Gastroesophageal sphincter (tissue), 3 donors: ENCODE results near the gene ABI3BP.

ENCODE experiments used
- POLR2A ChIP-seq, 2 donors: fragments of 450-650 bp; IDR thresholded peaks; one replicate each; pipeline ENCODE4 v1.6.1; 2017; ENCODE audit warnings: antibody characterized with exemption in 2 of 2, mild to moderate bottlenecking in 2 of 2, moderate library complexity in 1 of 2
- TF ChIP-seq, protein P1 (sequence below), 4 experiments: fragments of 200-600 bp in 2 of 4; fragments of 450-650 bp in 2 of 4; sonication (generic) in 1 of 4; IDR thresholded peaks; one replicate each; pipeline ENCODE4 v1.5.1; 2017 to 2019; ENCODE audit warnings: antibody characterized with exemption in 4 of 4, mild to moderate bottlenecking in 2 of 4, moderate library complexity in 2 of 4

DNA sequence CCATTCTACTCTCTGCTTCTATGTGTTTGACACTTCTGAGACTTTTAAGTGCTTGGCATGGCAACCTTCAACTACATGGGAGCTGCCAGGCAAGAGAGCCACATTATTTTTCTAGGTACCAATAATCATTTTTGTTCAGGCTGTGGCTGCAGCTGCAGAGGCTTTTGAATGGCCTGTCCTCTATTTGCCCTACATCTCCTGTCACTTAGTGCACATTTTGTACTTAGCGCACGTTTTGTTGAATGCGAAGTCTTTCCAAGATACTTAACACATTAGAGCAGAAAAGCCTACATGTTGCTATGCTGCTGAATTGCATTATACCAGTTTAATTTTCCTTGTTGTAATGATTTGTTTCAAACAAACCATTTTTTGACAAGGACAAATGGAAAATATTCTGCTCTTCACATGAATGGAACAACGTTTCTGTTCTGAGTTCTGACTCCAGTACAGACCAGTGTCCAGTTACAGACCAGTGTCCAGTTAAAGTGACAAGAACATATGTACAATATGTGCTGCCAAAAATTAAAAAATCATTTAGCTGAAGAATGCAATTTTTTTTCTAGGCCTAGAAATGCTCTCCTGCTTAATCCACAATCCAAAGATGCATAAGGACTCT is 113.9 kb downstream of the ABI3BP start:
- TF ChIP-seq, protein P1, sequence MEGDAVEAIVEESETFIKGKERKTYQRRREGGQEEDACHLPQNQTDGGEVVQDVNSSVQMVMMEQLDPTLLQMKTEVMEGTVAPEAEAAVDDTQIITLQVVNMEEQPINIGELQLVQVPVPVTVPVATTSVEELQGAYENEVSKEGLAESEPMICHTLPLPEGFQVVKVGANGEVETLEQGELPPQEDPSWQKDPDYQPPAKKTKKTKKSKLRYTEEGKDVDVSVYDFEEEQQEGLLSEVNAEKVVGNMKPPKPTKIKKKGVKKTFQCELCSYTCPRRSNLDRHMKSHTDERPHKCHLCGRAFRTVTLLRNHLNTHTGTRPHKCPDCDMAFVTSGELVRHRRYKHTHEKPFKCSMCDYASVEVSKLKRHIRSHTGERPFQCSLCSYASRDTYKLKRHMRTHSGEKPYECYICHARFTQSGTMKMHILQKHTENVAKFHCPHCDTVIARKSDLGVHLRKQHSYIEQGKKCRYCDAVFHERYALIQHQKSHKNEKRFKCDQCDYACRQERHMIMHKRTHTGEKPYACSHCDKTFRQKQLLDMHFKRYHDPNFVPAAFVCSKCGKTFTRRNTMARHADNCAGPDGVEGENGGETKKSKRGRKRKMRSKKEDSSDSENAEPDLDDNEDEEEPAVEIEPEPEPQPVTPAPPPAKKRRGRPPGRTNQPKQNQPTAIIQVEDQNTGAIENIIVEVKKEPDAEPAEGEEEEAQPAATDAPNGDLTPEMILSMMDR (IDR thresholded peaks at IDR 0.05), result no peak
- no peak for TF ChIP-seq POLR2A (IDR thresholded peaks at IDR 0.05)
